HepG2 (cell line): Measurements from ENCODE around the gene GRM7. TPM values are rescaled to one million over a fixed set of nuclear protein-coding genes. Genes with fewer than 3 reads are reported as not detected.

Source experiments
- ATAC-seq: fragments of 200-7000 bp; cut with Tn5 transposase; 3 replicates; pipeline ENCODE4 v1.9.1; 2020; ENCODE audit warnings: mild to moderate bottlenecking, moderate library complexity
- BruUV-seq: library from RNA; stranded (reverse); fragments of 400-500 nt; replicated peaks from 2 replicates; lab custom pipeline; 2021; lab: Mats Ljungman, UMichigan
- CTCF ChIA-PET: fragments of 300-600 bp; formaldehyde crosslinking; extraction: SDS; loops from one replicate; lab custom pipeline; 2021; ENCODE audit warnings: low total read pairs, inconsistent platforms, low intra/inter-chr PET ratio; lab: Yijun Ruan, JAX
- POLR2A ChIA-PET: fragments of 350-600 bp; sonication (Branson Sonifier 250); formaldehyde crosslinking; loops from one replicate; lab custom pipeline; 2020; ENCODE audit warnings: antibody characterized with exemption, inconsistent platforms; lab: Yijun Ruan, JAX
- DNase-seq: peaks from one replicate; pipeline ENCODE4 v3.0.0-alpha.2; 2015; ENCODE audit warnings: low spot score
- FAIRE-seq: peaks from 3 replicates; lab custom pipeline; 2011; peaks lifted over from hg19 to GRCh38; lab: Jason Lieb, UNC
- H2AFZ ChIP-seq: one replicate; pipeline ENCODE4 v1.6.1; 2011; ENCODE audit warnings: low read length, inconsistent platforms
- H3K27ac ChIP-seq: fragments of 300-600 bp; 3 replicates; pipeline ENCODE4 v1.8.0; 2011; ENCODE audit warnings: mixed run types, mild to moderate bottlenecking, mixed read lengths, low read length, inconsistent platforms; ENCODE audit not compliant: insufficient read depth; ENCODE audit errors: extremely low read length
- H3K27me3 ChIP-seq, 2 experiments: fragments of 200-600 bp in 1 of 2; 2 replicates in 1 of 2; 3 replicates in 1 of 2; pipeline versions ENCODE4 v1.6.0 to v1.8.0; 2011; ENCODE audit warnings: low read length in 2 of 2, mild to moderate bottlenecking in 2 of 2, moderate library complexity in 2 of 2, inconsistent platforms in 1 of 2; ENCODE audit not compliant: insufficient read depth in 2 of 2, control insufficient read depth in 1 of 2
- H3K36me3 ChIP-seq, 2 experiments: fragments of 200-600 bp in 1 of 2; replicated peaks in 1 of 2; 2 replicates in 1 of 2; 3 replicates in 1 of 2; pipeline versions ENCODE4 v1.5.1 to v1.8.0; 2011; ENCODE audit warnings: low read length in 2 of 2, inconsistent platforms in 1 of 2; ENCODE audit not compliant: insufficient read depth in 2 of 2, control insufficient read depth in 1 of 2
- H3K4me1 ChIP-seq: 2 replicates; pipeline ENCODE4 v1.5.1; 2012; ENCODE audit warnings: low read length, inconsistent platforms; ENCODE audit not compliant: insufficient read depth
- H3K4me2 ChIP-seq: 2 replicates; pipeline ENCODE4 v1.6.0; 2011; ENCODE audit warnings: low read depth, low read length, inconsistent platforms
- H3K4me3 ChIP-seq, 3 experiments: fragments of 200-600 bp in 1 of 3; sonication (generic), shearing (Covaris generic) in 1 of 3; replicated peaks in 1 of 3; 2 replicates each; pipeline ENCODE4 v1.5.1; 2011 to 2016; ENCODE audit warnings: low read length in 3 of 3, inconsistent platforms in 2 of 3, low read depth in 2 of 3, mild to moderate bottlenecking in 2 of 3, control low read depth in 1 of 3, mixed read lengths in 1 of 3; ENCODE audit not compliant: insufficient read depth in 1 of 3
- H3K79me2 ChIP-seq: one replicate; pipeline ENCODE4 v1.6.1; 2011; ENCODE audit warnings: low read length, inconsistent platforms; ENCODE audit not compliant: insufficient read depth
- H3K9ac ChIP-seq: 2 replicates; pipeline ENCODE4 v1.6.0; 2011; ENCODE audit warnings: mild to moderate bottlenecking, low read depth, low read length, inconsistent platforms; ENCODE audit not compliant: insufficient read depth
- H3K9me3 ChIP-seq: 2 replicates; pipeline ENCODE4 v1.5.1; 2012; ENCODE audit warnings: mild to moderate bottlenecking, low read length
- H4K20me1 ChIP-seq: 2 replicates; pipeline ENCODE4 v1.6.0; 2011; ENCODE audit warnings: inconsistent platforms, mild to moderate bottlenecking, low read length, moderate library complexity; ENCODE audit not compliant: insufficient read depth
- CHD2 ChIP-seq: IDR thresholded peaks from 2 replicates; pipeline ENCODE4 v1.6.1; 2011; ENCODE audit warnings: low read depth, low read length, improper control_type of control experiment
- CHD4 ChIP-seq: fragments of 200-600 bp; sonication (generic); IDR thresholded peaks from 2 replicates; pipeline ENCODE4 v1.7.0; 2017; ENCODE audit warnings: mild to moderate bottlenecking, low read length, borderline replicate concordance
- NAIF1 ChIP-seq: sonication (generic); formaldehyde crosslinking; IDR thresholded peaks from 2 replicates; pipeline ENCODE4 v1.5.0; 2020; ENCODE audit warnings: mild to moderate bottlenecking, missing genetic modification reagents, borderline replicate concordance
- NR0B2 ChIP-seq: sonication (generic); formaldehyde crosslinking; IDR thresholded peaks from 2 replicates; pipeline ENCODE4 v1.4.0; 2020; ENCODE audit warnings: mild to moderate bottlenecking, missing genetic modification reagents
- PAF1 ChIP-seq: IDR thresholded peaks from 2 replicates; pipeline ENCODE4 v1.6.1; 2016; ENCODE audit warnings: missing genetic modification reagents, missing compliant biosample characterization
- POLR2AphosphoS2 ChIP-seq: IDR thresholded peaks from 2 replicates; pipeline ENCODE4 v1.6.1; 2011; ENCODE audit warnings: low read depth, low read length, improper control_type of control experiment
- RFX5 ChIP-seq: IDR thresholded peaks from 2 replicates; pipeline ENCODE4 v1.6.1; 2011; ENCODE audit warnings: low read depth, low read length, improper control_type of control experiment
- ZNF10 ChIP-seq: sonication (generic); formaldehyde crosslinking; IDR thresholded peaks from 2 replicates; pipeline ENCODE4 v1.4.0; 2020; ENCODE audit warnings: mild to moderate bottlenecking, low read depth, missing genetic modification reagents, borderline replicate concordance
- ZNF430 ChIP-seq: sonication (generic); formaldehyde crosslinking; IDR thresholded peaks from 2 replicates; pipeline ENCODE4 v1.9.0; 2021; ENCODE audit warnings: mild to moderate bottlenecking, missing genetic modification reagents
- ZNF432 ChIP-seq: sonication (generic); formaldehyde crosslinking; IDR thresholded peaks from 2 replicates; pipeline ENCODE4 v1.5.0; 2020; ENCODE audit warnings: missing genetic modification reagents, mild to moderate bottlenecking, borderline replicate concordance
- ZNF616 ChIP-seq: sonication (generic); formaldehyde crosslinking; IDR thresholded peaks from 2 replicates; pipeline ENCODE4 v1.5.0; 2020; ENCODE audit warnings: low read depth, mild to moderate bottlenecking, missing genetic modification reagents
- WGBS: methylation state at CpG from one replicate; pipeline ENCODE4 v1.1.6; 2017; ENCODE audit warnings: low lambda C conversion rate; 5-methylcytosine and 5-hydroxymethylcytosine counted together
- in situ Hi-C: cut with HindIII; loops from 2 replicates; pipeline ENCODE4 v1.10.0; 2017; ENCODE audit warnings: low pct_unique_long_range_greater_than_20kb; ENCODE audit not compliant: extremely low pct_ligation_motif_present
- intact Hi-C: fragments of 100-400 bp; cut with micrococcal nuclease; formaldehyde crosslinking; loops from one replicate; pipeline ENCODE4 v1.10.0; 2022; ENCODE audit not compliant: unreplicated experiment
- polyA plus RNA-seq, 8 experiments: library from polyadenylated mRNA; depleted of rRNA in 3 of 8; stranded (reverse) in 7 of 8; unstranded in 1 of 8; fragments of >200 nt; fragmentation: Illumina TruSeq in 4 of 8; extraction: Trizol in 4 of 8; gene quantifications; 2 replicates each; pipeline versions ENCODE4 v1.2.1 to v1.2.3, GENCODE V29; 2011 to 2016; ENCODE audit warnings: low read depth in 4 of 8, missing spikeins in 1 of 8, mixed read lengths in 1 of 8; ENCODE audit not compliant: insufficient read depth in 1 of 8
- total RNA-seq, 5 experiments: library from RNA; depleted of rRNA; stranded (reverse); fragments of >200 nt; fragmentation: Illumina TruSeq; extraction: Trizol; gene quantifications; 2 replicates each; pipeline ENCODE4 v1.2.3, GENCODE V29; 2016; ENCODE audit warnings: low read depth in 1 of 5
- TF ChIP-seq, protein P1 (sequence below): sonication (generic); formaldehyde crosslinking; IDR thresholded peaks from 2 replicates; pipeline ENCODE4 v1.5.0; 2020; ENCODE audit warnings: missing genetic modification reagents
- TF ChIP-seq, protein P2 (sequence below): sonication (generic); formaldehyde crosslinking; IDR thresholded peaks from 2 replicates; pipeline ENCODE4 v1.5.0; 2020; ENCODE audit warnings: mild to moderate bottlenecking, low read depth, missing genetic modification reagents, borderline replicate concordance

Gene GRM7
- total and polyA plus RNA-seq, 2 of the 13 experiments (the other 11 are each of a cell fraction or from before 2014, with no cell fraction given): not detected

GRCh38 chr3:7678521-7678920 lies 817.6 kb downstream of the GRM7 start:
- Histone ChIP-seq H3K36me3 (no peaks in the 10 kb centered on the region), H3K4me2 (no peak overlapping the region), H3K79me2 (no peaks in the 10 kb centered on the region), H3K4me1 (no peaks in the 10 kb centered on the region), H3K4me3 (no peak overlapping the region), H2AFZ (no peak overlapping the region), H3K9ac (no peak overlapping the region), H3K9me3 (peaks cover 52% of the 10 kb centered on the region), H3K27ac (no peak overlapping the region), H3K27me3 (no peaks in the 10 kb centered on the region), H4K20me1 (no peaks in the 10 kb centered on the region)
- DNase-seq (no peak), FAIRE-seq (no peak), ATAC-seq (no peak)
- in situ Hi-C loops: no loop called here
- ChIA-PET POLR2A (no interaction called here), CTCF (no interaction called here)
- TF ChIP-seq ZNF616 (CRISPR knock-in tag): no peak
- TF ChIP-seq, protein P1, sequence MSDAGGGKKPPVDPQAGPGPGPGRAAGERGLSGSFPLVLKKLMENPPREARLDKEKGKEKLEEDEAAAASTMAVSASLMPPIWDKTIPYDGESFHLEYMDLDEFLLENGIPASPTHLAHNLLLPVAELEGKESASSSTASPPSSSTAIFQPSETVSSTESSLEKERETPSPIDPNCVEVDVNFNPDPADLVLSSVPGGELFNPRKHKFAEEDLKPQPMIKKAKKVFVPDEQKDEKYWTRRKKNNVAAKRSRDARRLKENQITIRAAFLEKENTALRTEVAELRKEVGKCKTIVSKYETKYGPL: no peak
- no peak for TF ChIP-seq NAIF1
- TF ChIP-seq, protein P2, sequence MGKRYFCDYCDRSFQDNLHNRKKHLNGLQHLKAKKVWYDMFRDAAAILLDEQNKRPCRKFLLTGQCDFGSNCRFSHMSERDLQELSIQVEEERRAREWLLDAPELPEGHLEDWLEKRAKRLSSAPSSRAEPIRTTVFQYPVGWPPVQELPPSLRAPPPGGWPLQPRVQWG (CRISPR knock-in tag): no peak
- no peak for TF ChIP-seq CHD4
- no peak for TF ChIP-seq ZNF10 (CRISPR knock-in tag)
- TF ChIP-seq PAF1: no peak
- no peak for TF ChIP-seq ZNF432
- no peak for TF ChIP-seq ZNF430 (CRISPR knock-in tag)
- TF ChIP-seq NR0B2: no peak
- no peak for TF ChIP-seq RFX5
- no peak for TF ChIP-seq CHD2
- no peak for TF ChIP-seq POLR2AphosphoS2
- intact Hi-C loops: no loop called here
- WGBS: 0% methylated on average over 3 of the region's 3 CpGs
- BruUV-seq: no TSS peak
